Activated T-cell treated with anti-CD3 and anti-CD28 coated beads, Interleukin-2, amount 50 U/mL, for 24 hours (primary cell): ENCODE data around the gene NR2F1.

Experiments
- DNase-seq: peaks from one replicate; pipeline ENCODE4 v3.0.0-alpha.2; 2020
- H3K27ac Mint-ChIP-seq: 2 replicates; pipeline ENCODE4 v1.8.0; 2020; ENCODE audit warnings: mild to moderate bottlenecking, mixed read lengths
- H3K27me3 Mint-ChIP-seq: 2 replicates; pipeline ENCODE4 v1.8.0; 2020; ENCODE audit warnings: mixed read lengths
- H3K36me3 Mint-ChIP-seq: 2 replicates; pipeline ENCODE4 v1.8.0; 2020; ENCODE audit warnings: low read depth, mixed read lengths
- H3K4me1 Mint-ChIP-seq: 2 replicates; pipeline ENCODE4 v1.8.0; 2020; ENCODE audit warnings: low read depth, mixed read lengths
- H3K4me3 Mint-ChIP-seq: 2 replicates; pipeline ENCODE4 v1.8.0; 2020; ENCODE audit warnings: mild to moderate bottlenecking, moderate library complexity, mixed read lengths
- H3K9me3 Mint-ChIP-seq: 2 replicates; pipeline ENCODE4 v1.8.0; 2020; ENCODE audit warnings: mixed read lengths

Gene NR2F1

GRCh38 chr5:93594591-93595419 lies 11.8 kb downstream of the NR2F1 start:
- Mint-ChIP-seq H3K4me1 (peaks cover 17% of the 10 kb centered on the region), H3K4me3 (no peak overlapping the region), H3K27ac (no peak overlapping the region), H3K36me3 (no peaks in the 10 kb centered on the region), H3K9me3 (peaks cover 6% of the 10 kb centered on the region), H3K27me3 (peaks cover 23% of the 10 kb centered on the region)
- no peak for DNase-seq

DNA sequence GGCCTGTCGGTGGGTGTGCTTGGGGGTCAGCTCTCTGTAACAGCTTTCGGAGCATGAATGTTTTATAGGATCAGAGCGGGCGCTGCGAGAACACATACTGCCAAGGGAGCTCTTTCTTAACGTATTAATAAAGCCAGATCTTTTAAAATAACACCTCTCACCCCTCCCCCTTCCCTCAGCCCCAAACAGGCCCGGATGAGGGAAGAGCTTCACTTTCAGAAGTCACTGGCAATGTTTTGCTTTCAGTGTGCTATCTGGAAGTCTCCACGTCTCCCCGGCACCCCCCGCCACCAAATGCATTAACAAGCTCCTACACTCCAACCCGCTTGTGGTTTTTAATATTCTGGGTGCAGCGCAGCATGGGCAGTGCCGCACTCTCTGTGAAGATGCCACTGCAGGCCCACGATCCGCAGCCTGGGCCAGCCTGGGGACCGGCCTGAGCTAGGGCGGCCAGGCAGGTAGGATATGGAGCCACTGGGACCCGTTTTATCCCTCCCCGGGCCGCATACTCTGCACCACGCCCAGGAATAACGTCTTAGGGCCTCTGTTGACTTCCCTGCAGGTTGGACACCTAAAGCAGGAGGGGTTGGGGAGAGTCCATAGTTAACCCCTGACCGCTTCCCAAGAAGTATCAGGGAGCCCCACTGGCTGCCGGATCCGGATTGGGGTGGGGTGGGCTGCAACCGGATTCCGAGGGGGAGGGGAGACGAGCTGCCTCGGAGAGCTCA lies 12.6 kb downstream of the NR2F1 start:
- Mint-ChIP-seq H3K36me3 (no peaks in the 10 kb centered on the region), H3K27me3 (peaks cover 15% of the 10 kb centered on the region), H3K27ac (no peak overlapping the region), H3K9me3 (peaks cover 6% of the 10 kb centered on the region), H3K4me1 (peaks cover 17% of the 10 kb centered on the region), H3K4me3 (no peak overlapping the region)
- no peak for DNase-seq

- Mint-ChIP-seq H3K27me3 (peaks cover 8% of the 10 kb centered on the region), H3K4me3 (no peak overlapping the region), H3K9me3 (peaks cover 6% of the 10 kb centered on the region), H3K36me3 (no peaks in the 10 kb centered on the region), H3K27ac (no peak overlapping the region), H3K4me1 (peaks cover 17% of the 10 kb centered on the region)
- no peak for DNase-seq
These were observed 13.3 kb downstream of the NR2F1 start for GRCh38 chr5:93596310-93596675.

DNA sequence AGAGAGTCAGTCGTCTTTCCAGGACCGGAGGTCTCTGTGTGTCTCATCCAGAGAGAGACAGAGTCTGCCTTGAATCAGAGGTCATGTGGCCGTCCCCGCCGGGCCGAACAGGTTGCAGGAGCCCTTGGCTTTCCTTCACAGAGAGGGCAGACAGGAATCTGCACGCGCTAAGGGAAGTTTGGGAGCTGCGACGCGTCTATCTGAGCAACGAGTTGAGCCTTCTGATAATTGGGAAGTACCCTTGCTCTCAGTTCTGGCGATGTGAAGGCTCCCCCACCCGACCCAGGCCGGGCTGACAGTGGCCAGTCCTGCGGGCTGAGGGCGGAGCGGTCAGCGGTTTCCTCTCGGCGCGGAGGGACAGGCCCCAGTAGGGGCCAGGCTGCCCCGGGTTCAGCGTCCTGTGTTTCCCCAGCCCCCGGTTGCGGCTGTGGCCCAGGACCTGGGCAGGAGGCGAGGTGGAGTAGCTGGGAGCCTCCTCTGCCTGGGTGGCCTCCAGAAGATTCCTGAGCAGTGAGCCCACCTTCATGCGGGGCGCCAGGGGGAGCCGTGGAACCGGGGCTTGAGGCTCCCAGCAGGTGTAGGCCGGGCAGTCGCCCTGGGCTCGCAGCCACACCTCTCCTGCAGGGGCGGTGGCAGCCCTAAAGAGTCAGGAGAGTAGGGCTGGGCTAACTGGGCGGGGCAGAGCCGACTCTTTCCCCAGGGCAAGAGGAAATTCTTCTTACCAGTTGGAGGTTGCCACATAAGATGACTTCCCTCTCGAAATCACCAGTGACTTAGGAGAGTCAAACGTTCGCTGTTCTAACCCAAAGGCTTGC lies 13.9 kb downstream of the NR2F1 start:
- DNase-seq = no peak
- peaks cover 6% of the 10 kb centered on the region for H3K9me3 Mint-ChIP-seq
- H3K4me1 Mint-ChIP-seq = peaks cover 17% of the 10 kb centered on the region
- no peak overlapping the region for H3K27ac Mint-ChIP-seq
- peaks cover 2% of the 10 kb centered on the region for H3K27me3 Mint-ChIP-seq
- no peak overlapping the region for H3K4me3 Mint-ChIP-seq
- H3K36me3 Mint-ChIP-seq = no peaks in the 10 kb centered on the region

DNA sequence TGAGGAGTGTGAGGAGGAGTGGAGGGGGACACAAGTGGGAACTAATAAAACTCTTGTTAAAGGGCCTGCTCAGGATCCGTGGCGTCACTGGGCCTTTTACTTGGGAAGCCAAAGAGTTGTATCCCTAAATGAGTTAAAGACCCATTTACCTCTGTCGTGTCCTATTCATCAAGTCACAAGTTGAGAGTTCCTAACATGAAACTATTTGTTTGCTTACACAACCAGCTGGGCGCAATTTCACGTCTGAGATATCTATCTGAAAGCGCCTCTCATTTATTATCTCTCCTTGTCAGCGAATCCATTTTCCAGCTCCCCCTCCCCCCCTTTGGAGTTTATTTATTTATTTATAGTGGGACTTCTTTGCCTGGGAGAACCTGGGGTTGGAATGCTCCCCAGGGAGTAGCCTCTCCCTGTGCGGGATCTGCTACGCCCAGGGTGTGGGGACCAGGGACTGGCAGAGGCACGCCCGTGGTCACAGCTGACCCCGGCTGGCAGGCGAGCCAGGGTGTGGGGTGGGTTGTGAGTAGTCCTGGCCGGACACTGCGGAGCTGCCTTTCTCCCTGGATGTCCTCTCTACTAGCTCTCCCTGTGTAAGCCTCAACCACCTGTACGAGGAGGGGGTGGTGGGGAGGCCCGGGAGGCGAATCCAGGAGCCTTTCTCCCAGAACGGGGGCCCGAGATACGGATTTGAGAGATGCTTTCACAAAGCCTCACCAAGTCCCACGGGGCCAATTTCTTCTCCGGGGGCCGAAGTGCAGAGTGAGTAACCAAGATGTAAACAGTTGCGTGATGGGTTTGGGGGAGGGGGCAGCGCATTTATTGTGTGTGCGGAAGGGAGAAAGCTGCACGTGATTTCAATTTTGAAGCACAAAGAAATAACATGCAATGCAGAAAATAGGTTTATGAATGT lies 15.3 kb downstream of the NR2F1 start:
- Mint-ChIP-seq H3K36me3 (no peaks in the 10 kb centered on the region), H3K27ac (no peak overlapping the region), H3K27me3 (no peaks in the 10 kb centered on the region), H3K9me3 (peaks cover 6% of the 10 kb centered on the region), H3K4me1 (peaks cover 20% of the 10 kb centered on the region), H3K4me3 (no peak overlapping the region)
- DNase-seq = no peak

DNA sequence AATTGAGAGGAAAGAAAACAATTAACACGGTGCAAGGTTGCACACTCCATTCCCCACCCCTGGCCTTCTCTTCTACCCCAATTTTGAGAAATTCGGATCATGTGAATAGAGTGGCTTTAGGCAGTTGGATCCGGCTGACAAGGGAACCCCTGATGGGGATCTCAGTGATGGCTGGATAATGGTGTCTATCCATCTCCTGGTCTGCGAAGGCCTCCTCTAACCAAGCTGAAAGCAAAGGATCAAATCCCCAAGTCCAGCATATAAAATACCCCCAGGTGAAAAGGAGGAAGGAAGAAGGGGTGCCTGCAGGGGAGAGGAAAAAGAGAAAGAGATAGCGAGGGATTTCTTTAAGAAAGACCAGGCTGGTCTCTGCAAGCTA lies 16.0 kb downstream of the NR2F1 start:
- Mint-ChIP-seq H3K36me3 (no peaks in the 10 kb centered on the region), H3K9me3 (peaks cover 4% of the 10 kb centered on the region), H3K27me3 (no peaks in the 10 kb centered on the region), H3K4me1 (peaks cover 21% of the 10 kb centered on the region), H3K4me3 (no peak overlapping the region), H3K27ac (no peak overlapping the region)
- DNase-seq = no peak

- H3K9me3 Mint-ChIP-seq = peaks cover 3% of the 10 kb centered on the region
- H3K36me3 Mint-ChIP-seq = no peaks in the 10 kb centered on the region
- H3K4me1 Mint-ChIP-seq = peaks cover 20% of the 10 kb centered on the region
- peaks cover 2% of the 10 kb centered on the region for H3K27me3 Mint-ChIP-seq
- H3K4me3 Mint-ChIP-seq = no peak overlapping the region
- DNase-seq = no peak
- H3K27ac Mint-ChIP-seq = no peak overlapping the region
These were observed 16.5 kb downstream of the NR2F1 start for GRCh38 chr5:93599399-93600120.

DNA sequence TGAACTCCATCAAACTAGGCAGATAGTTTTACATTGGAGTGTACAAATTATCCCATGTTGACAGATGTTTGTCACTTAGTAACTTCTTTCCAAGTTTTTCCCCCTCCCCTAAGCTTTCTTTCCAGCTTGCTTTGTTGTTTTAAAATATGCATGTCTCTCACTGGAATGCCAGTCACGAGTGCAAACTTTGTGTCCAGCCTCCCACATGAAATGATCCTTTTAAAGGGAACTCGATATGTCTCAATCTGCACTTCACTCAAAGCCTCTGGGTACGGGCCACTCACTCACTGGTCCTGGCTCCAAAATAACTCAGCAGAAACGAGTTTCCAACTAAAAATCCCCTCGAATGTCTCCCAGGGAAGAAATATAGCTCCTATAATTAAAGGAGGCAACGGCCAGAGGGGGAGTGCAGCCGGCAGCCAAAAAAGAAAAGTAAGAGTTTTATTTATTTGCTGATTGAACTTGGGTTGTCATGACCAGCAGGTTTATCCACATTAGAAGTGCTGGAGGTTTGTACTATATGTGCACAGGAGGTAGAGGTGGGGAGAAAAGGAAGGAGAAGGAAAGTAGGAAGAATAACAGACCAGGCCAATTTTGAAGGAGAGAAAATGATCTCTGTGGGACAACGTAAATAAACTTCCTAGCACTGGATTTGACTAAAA lies 17.5 kb downstream of the NR2F1 start:
- peaks cover 12% of the 10 kb centered on the region for H3K27me3 Mint-ChIP-seq
- no peak for DNase-seq
- no peaks in the 10 kb centered on the region for H3K9me3 Mint-ChIP-seq
- H3K27ac Mint-ChIP-seq = no peak overlapping the region
- H3K4me3 Mint-ChIP-seq = no peak overlapping the region
- peaks cover 18% of the 10 kb centered on the region for H3K4me1 Mint-ChIP-seq
- H3K36me3 Mint-ChIP-seq = no peaks in the 10 kb centered on the region

DNA sequence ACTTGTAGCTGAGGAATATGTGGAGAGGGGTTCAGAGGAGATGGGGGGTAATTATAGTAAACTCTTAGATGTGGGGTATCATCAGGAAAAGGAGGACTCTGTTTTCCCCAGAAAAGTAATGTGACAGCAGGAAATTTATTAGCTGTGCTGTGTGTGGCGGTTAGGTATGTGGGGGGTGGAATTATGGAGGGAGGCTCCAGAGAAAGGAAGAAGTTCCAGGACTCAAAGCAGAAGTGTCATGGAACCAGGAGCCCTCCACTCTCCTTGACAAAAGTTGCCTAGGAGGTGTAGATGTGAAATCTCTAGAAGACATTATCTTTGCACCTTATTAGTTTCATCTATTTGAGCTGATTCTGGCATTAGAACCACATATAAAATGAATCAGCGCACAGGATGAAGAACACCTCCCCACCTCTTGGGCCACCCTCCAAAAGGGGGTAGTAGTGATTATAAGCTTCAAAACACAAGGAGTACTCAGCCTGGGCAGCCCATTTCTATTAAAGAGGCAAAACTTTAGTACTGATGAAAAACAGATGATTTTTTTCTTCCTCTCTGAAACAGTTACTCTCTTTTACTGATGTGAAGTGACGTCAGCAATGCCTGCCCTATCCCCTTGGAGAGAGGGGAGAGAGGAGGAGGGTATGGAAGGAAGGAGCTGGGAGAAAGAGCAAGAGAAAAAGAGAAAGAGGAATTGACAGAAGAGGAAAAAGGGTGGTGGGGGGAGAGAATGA lies 18.2 kb downstream of the NR2F1 start:
- H3K27ac Mint-ChIP-seq = peak overlapping the region; percentile 44
- no peak overlapping the region for H3K4me3 Mint-ChIP-seq
- H3K36me3 Mint-ChIP-seq = no peaks in the 10 kb centered on the region
- peaks cover 19% of the 10 kb centered on the region for H3K27me3 Mint-ChIP-seq
- peaks cover 12% of the 10 kb centered on the region for H3K4me1 Mint-ChIP-seq
- no peaks in the 10 kb centered on the region for H3K9me3 Mint-ChIP-seq
- DNase-seq = no peak

DNA sequence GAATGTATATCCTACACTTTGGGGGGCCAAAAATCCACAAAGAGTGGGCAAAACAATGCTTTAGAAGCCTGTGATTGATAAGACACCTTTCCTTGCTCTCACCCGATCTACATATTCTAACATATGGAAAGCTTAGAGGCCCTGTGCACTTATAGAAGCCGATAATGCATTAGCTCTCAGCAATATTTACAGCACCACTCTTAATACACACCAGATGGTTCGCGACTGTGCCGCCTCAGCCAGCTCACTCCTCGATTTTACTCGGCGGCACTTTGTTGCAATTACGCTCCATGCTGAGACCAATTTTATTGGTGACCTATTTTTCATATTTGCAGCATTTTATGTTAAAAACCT lies 18.8 kb downstream of the NR2F1 start:
- Mint-ChIP-seq H3K4me3 (no peak overlapping the region), H3K36me3 (no peaks in the 10 kb centered on the region), H3K27me3 (peaks cover 24% of the 10 kb centered on the region), H3K27ac (no peak overlapping the region), H3K4me1 (peaks cover 9% of the 10 kb centered on the region), H3K9me3 (no peaks in the 10 kb centered on the region)
- DNase-seq = no peak

GRCh38 chr5:93602241-93603077 lies 19.4 kb downstream of the NR2F1 start:
- Mint-ChIP-seq H3K27me3 (peaks cover 29% of the 10 kb centered on the region), H3K36me3 (no peaks in the 10 kb centered on the region), H3K4me3 (no peak overlapping the region), H3K9me3 (no peaks in the 10 kb centered on the region), H3K4me1 (peaks cover 10% of the 10 kb centered on the region), H3K27ac (no peak overlapping the region)
- no peak for DNase-seq
